PC-3 (cell line): ENCODE data around the gene MAGEA11.

Experiments used
- CTCF ChIP-seq: fragments of 300-600 bp; sonication (generic); conservative IDR thresholded peaks from 2 replicates; pipeline ENCODE4 v1.5.1; 2017; ENCODE audit warnings: antibody characterized with exemption, low read depth, mild to moderate bottlenecking, low read length
- EZH2 ChIP-seq: fragments of 300-600 bp; sonication (generic); IDR thresholded peaks from one replicate; pipeline ENCODE4 v1.6.1; 2017; ENCODE audit warnings: antibody characterized with exemption, mild to moderate bottlenecking, low read length; ENCODE audit not compliant: unreplicated experiment
- EZH2phosphoT487 ChIP-seq: fragments of 300-600 bp; sonication (generic); IDR thresholded peaks from 2 replicates; pipeline ENCODE4 v1.6.1; 2018; ENCODE audit warnings: mild to moderate bottlenecking, antibody characterized with exemption, low read length, borderline replicate concordance

- TF ChIP-seq CTCF (no peak), EZH2 (no peak), EZH2phosphoT487 (no peak)
These were observed 7.2 kb upstream of the MAGEA11 start for GRCh38 chrX:149704664-149705063.
